MCF 10A (cell line): ENCODE results near the gene ABT1. TPM values are rescaled to one million over a fixed set of nuclear protein-coding genes. Genes with fewer than 3 reads are reported as not detected.

ENCODE experiments used
- BruUV-seq: library from RNA; stranded (reverse); fragments of 400-500 nt; replicated peaks from 2 replicates; lab custom pipeline; 2021; lab: Mats Ljungman, UMichigan
- CTCF ChIA-PET: fragments of 300-600 bp; sonication (Branson Sonifier 250); formaldehyde crosslinking; extraction: SDS; loops from one replicate; lab custom pipeline; 2021; ENCODE audit warnings: antibody characterized with exemption, inconsistent platforms; lab: Yijun Ruan, JAX
- POLR2A ChIA-PET: fragments of 300-600, 350-650 bp; sonication (Branson Sonifier 250); formaldehyde crosslinking; extraction: SDS; loops from one replicate; lab custom pipeline; 2020; ENCODE audit warnings: antibody characterized with exemption, inconsistent platforms; lab: Yijun Ruan, JAX
- DNase-seq: peaks from one replicate; pipeline ENCODE4 v3.0.0-alpha.2; 2018; ENCODE audit not compliant: unreplicated experiment
- H3K27ac Mint-ChIP-seq: one replicate; pipeline ENCODE4 v1.8.0; 2022; ENCODE audit warnings: mild to moderate bottlenecking, low read depth, mixed read lengths; ENCODE audit not compliant: unreplicated experiment
- H3K27me3 Mint-ChIP-seq: one replicate; pipeline ENCODE4 v1.8.0; 2022; ENCODE audit warnings: mixed read lengths; ENCODE audit not compliant: insufficient read depth, unreplicated experiment
- H3K36me3 Mint-ChIP-seq: one replicate; pipeline ENCODE4 v1.8.0; 2022; ENCODE audit warnings: mild to moderate bottlenecking, moderate library complexity, mixed read lengths; ENCODE audit not compliant: insufficient read depth, unreplicated experiment
- H3K4me1 Mint-ChIP-seq: one replicate; pipeline ENCODE4 v1.8.0; 2022; ENCODE audit warnings: mixed read lengths; ENCODE audit not compliant: insufficient read depth, unreplicated experiment
- H3K4me3 Mint-ChIP-seq: one replicate; pipeline ENCODE4 v1.8.0; 2022; ENCODE audit warnings: mild to moderate bottlenecking, moderate library complexity, mixed read lengths; ENCODE audit not compliant: unreplicated experiment
- H3K9me3 Mint-ChIP-seq: one replicate; pipeline ENCODE4 v1.8.0; 2022; ENCODE audit warnings: mixed read lengths; ENCODE audit not compliant: unreplicated experiment
- CTCF ChIP-seq: fragments of 200-600 bp; IDR thresholded peaks from one replicate; pipeline ENCODE4 v1.8.0; 2022; ENCODE audit warnings: antibody characterized with exemption, mild to moderate bottlenecking; ENCODE audit not compliant: unreplicated experiment
- intact Hi-C: fragments of 100-400 bp; cut with micrococcal nuclease; formaldehyde crosslinking; loops from 2 replicates; pipeline ENCODE4 v1.14.1; 2022
- total RNA-seq: library from RNA; stranded (reverse); gene quantifications from 2 replicates; pipeline ENCODE4 v1.2.3, GENCODE V29; 2022

Gene ABT1
- total RNA-seq, 1 experiment from 2014 or later, result 12.9 TPM

GRCh38 chr6:26613689-26614683, 17.2 kb downstream of the ABT1 start:
- intact Hi-C loops, result no loop called here
- H3K36me3 Mint-ChIP-seq, result no peaks in the 10 kb centered on the region
- TF ChIP-seq CTCF, result no peak
- H3K4me1 Mint-ChIP-seq, result no peaks in the 10 kb centered on the region
- no peak overlapping the region for H3K4me3 Mint-ChIP-seq
- H3K27ac Mint-ChIP-seq, result no peak overlapping the region
- H3K9me3 Mint-ChIP-seq, result no peaks in the 10 kb centered on the region
- DNase-seq, result no peak
- BruUV-seq, result no TSS peak
- POLR2A ChIA-PET, result no interaction called here
- H3K27me3 Mint-ChIP-seq, result no peaks in the 10 kb centered on the region
- CTCF ChIA-PET, result no interaction called here

GRCh38 chr6:26623339-26623859, 26.6 kb downstream of the ABT1 start:
- no peaks in the 10 kb centered on the region for H3K4me1 Mint-ChIP-seq
- BruUV-seq, result no TSS peak
- H3K27me3 Mint-ChIP-seq, result no peaks in the 10 kb centered on the region
- intact Hi-C loops, result no loop called here
- H3K9me3 Mint-ChIP-seq, result peaks cover 14% of the 10 kb centered on the region
- no peak for TF ChIP-seq CTCF
- DNase-seq, result no peak
- no peaks in the 10 kb centered on the region for H3K36me3 Mint-ChIP-seq
- POLR2A ChIA-PET, result no interaction called here
- H3K4me3 Mint-ChIP-seq, result no peak overlapping the region
- H3K27ac Mint-ChIP-seq, result no peak overlapping the region
- CTCF ChIA-PET, result interaction anchor here (1.3 kb wide), 1 partner anchor 16 kb away, joined by 4 read pairs; no protein-coding TSS in a partner anchor

GRCh38 chr6:26624557-26624956, 27.8 kb downstream of the ABT1 start:
- no TSS peak for BruUV-seq
- ChIA-PET POLR2A (no interaction called here), CTCF (no interaction called here)
- no peaks in the 10 kb centered on the region for H3K27me3 Mint-ChIP-seq
- TF ChIP-seq CTCF, result no peak
- intact Hi-C loops, result no loop called here
- H3K36me3 Mint-ChIP-seq, result no peaks in the 10 kb centered on the region
- DNase-seq, result no peak
- H3K4me1 Mint-ChIP-seq, result no peaks in the 10 kb centered on the region
- H3K9me3 Mint-ChIP-seq, result peaks cover 14% of the 10 kb centered on the region
- H3K4me3 Mint-ChIP-seq, result no peak overlapping the region
- H3K27ac Mint-ChIP-seq, result no peak overlapping the region

- intact Hi-C loops, result no loop called here
- ChIA-PET CTCF (no interaction called here), POLR2A (no interaction called here)
- no peak for DNase-seq
- no peak for TF ChIP-seq CTCF
- no TSS peak for BruUV-seq
- no peak overlapping the region for H3K27ac Mint-ChIP-seq
- H3K9me3 Mint-ChIP-seq, result peaks cover 14% of the 10 kb centered on the region
- no peaks in the 10 kb centered on the region for H3K27me3 Mint-ChIP-seq
- no peak overlapping the region for H3K4me3 Mint-ChIP-seq
- no peaks in the 10 kb centered on the region for H3K4me1 Mint-ChIP-seq
- peaks cover 6% of the 10 kb centered on the region for H3K36me3 Mint-ChIP-seq
These were observed 31.1 kb downstream of the ABT1 start for GRCh38 chr6:26627843-26628242.
